NCI-H446 treated with DMSO at 0.1 percent for 48 hours (cell line): ENCODE measurements around the gene PTRHD1.
A peak's percentile ranks its signal among the peaks of the same experiment; 100 is the strongest.
"Not testable (repeated sequence)": the region's sequence is repeated elsewhere in the genome, so short reads cannot be mapped to it uniquely, and the experiment has no call there.

Experiments
- DNase-seq: peaks from one replicate; lab custom pipeline; 2025; lab: John Stamatoyannopoulos, UW

PTRHD1 gene

GRCh38 chr2:24792874-24793760 is at the start of gene PTRHD1, which contains the start of gene CENPO:
PTRHD1 (minus strand) TSS chr2:24793391; CDS start chr2:24793377, 14 bp downstream.
CENPO (plus strand) TSS chr2:24793425; CDS start chr2:24793920, 495 bp downstream.
- DNase-seq, result peak; percentile 92

GRCh38 chr2:24842081-24843050 is 49.2 kb upstream of the PTRHD1 start:
- DNase-seq, result no peak

GRCh38 chr2:24840962-24841945 is 48.1 kb upstream of the PTRHD1 start:
- DNase-seq, result no peak

- no peak for DNase-seq
These were observed 47.1 kb upstream of the PTRHD1 start for GRCh38 chr2:24840164-24840869.

GRCh38 chr2:24839729-24840128 is 46.5 kb upstream of the PTRHD1 start:
- no peak for DNase-seq

- DNase-seq, result no peak
These were observed 45.4 kb upstream of the PTRHD1 start for GRCh38 chr2:24838541-24838940.

GRCh38 chr2:24837996-24838513 is 44.9 kb upstream of the PTRHD1 start:
- DNase-seq, result no peak

GRCh38 chr2:24836706-24837105 is 43.5 kb upstream of the PTRHD1 start:
- no peak for DNase-seq

GRCh38 chr2:24836206-24836605 is 43.0 kb upstream of the PTRHD1 start:
- DNase-seq, result no peak

GRCh38 chr2:24835411-24835810 is 42.2 kb upstream of the PTRHD1 start:
- DNase-seq, result not testable (repeated sequence)

GRCh38 chr2:24834733-24835395 is 41.7 kb upstream of the PTRHD1 start:
- DNase-seq, result no peak

- DNase-seq, result no peak
These were observed 40.9 kb upstream of the PTRHD1 start for GRCh38 chr2:24833821-24834732.

GRCh38 chr2:24832931-24833701 is 39.9 kb upstream of the PTRHD1 start:
- no peak for DNase-seq

GRCh38 chr2:24832521-24832920 is 39.3 kb upstream of the PTRHD1 start:
- no peak for DNase-seq

- DNase-seq, result no peak
These were observed 38.9 kb upstream of the PTRHD1 start for GRCh38 chr2:24832073-24832461.

GRCh38 chr2:24831221-24832072 is 38.3 kb upstream of the PTRHD1 start:
- no peak for DNase-seq

GRCh38 chr2:24830786-24831185 is 37.6 kb upstream of the PTRHD1 start:
- no peak for DNase-seq
